Smooth muscle cell (in vitro differentiated cells): ENCODE results near the gene YTHDC1. TPM values are rescaled to one million over a fixed set of nuclear protein-coding genes. Genes with fewer than 3 reads are reported as not detected.

Source experiments
- DNase-seq: peaks from one replicate; lab custom pipeline; 2025; ENCODE audit not compliant: unreplicated experiment; lab: John Stamatoyannopoulos, UW
- H2AFZ ChIP-seq: fragments of 200-600 bp; sonication (generic); 2 replicates; pipeline ENCODE4 v1.6.0; 2016; ENCODE audit warnings: antibody characterized with exemption, low read depth, mild to moderate bottlenecking
- H3F3A ChIP-seq: fragments of 200-600 bp; sonication (generic); 2 replicates; pipeline ENCODE4 v1.6.0; 2017; ENCODE audit warnings: antibody characterized with exemption, low read depth
- H3K27ac ChIP-seq: fragments of 200-600 bp; sonication (generic); 2 replicates; pipeline ENCODE4 v1.5.1; 2016; ENCODE audit warnings: low read depth, mild to moderate bottlenecking
- H3K27me3 ChIP-seq: fragments of 200-600 bp; sonication (generic); 2 replicates; pipeline ENCODE4 v1.6.1; 2016; ENCODE audit warnings: low read depth, mild to moderate bottlenecking
- H3K36me3 ChIP-seq: fragments of 200-600 bp; sonication (generic); 2 replicates; pipeline ENCODE4 v1.5.1; 2016; ENCODE audit warnings: low read depth
- H3K4me1 ChIP-seq: fragments of 200-600 bp; sonication (generic); 2 replicates; pipeline ENCODE4 v1.5.1; 2016; ENCODE audit warnings: low read depth
- H3K4me2 ChIP-seq: fragments of 200-600 bp; sonication (generic); 2 replicates; pipeline ENCODE4 v1.6.0; 2016; ENCODE audit warnings: mild to moderate bottlenecking
- H3K4me3 ChIP-seq: fragments of 200-600 bp; sonication (generic); 2 replicates; pipeline ENCODE4 v1.5.1; 2016; ENCODE audit warnings: mild to moderate bottlenecking
- H3K79me2 ChIP-seq: fragments of 200-600 bp; sonication (generic); 2 replicates; pipeline ENCODE4 v1.6.0; 2016; ENCODE audit warnings: low read depth, mild to moderate bottlenecking
- H3K9ac ChIP-seq: fragments of 200-600 bp; sonication (generic); 2 replicates; pipeline ENCODE4 v1.6.0; 2016; ENCODE audit warnings: low read depth
- H3K9me3 ChIP-seq: fragments of 200-600 bp; sonication (generic); replicated peaks from 2 replicates; pipeline ENCODE4 v1.5.1; 2016; ENCODE audit warnings: low read depth
- H4K20me1 ChIP-seq: fragments of 200-600 bp; sonication (generic); 2 replicates; pipeline ENCODE4 v1.6.0; 2016; ENCODE audit warnings: low read depth
- WGBS: methylation state at CpG from one replicate; pipeline ENCODE4 v1.1.7; 2016; ENCODE audit warnings: low lambda C conversion rate; 5-methylcytosine and 5-hydroxymethylcytosine counted together
- polyA plus RNA-seq: library from polyadenylated mRNA; unstranded; fragments of >200 nt; fragmentation: Nextera tagmentation; extraction: Ambion mirVana; gene quantifications from 2 replicates; pipeline ENCODE4 v1.2.1, GENCODE V29; 2016
- total RNA-seq: library from RNA; depleted of rRNA; stranded (reverse); fragments of >200 nt; gene quantifications from 2 replicates; pipeline ENCODE4 v1.2.3, GENCODE V29; 2014
- TF ChIP-seq, protein P1 (sequence below): fragments of 200-600 bp; sonication (generic); IDR thresholded peaks from 2 replicates; pipeline ENCODE4 v1.5.1; 2017; ENCODE audit warnings: borderline replicate concordance, mild to moderate bottlenecking, antibody characterized with exemption; ENCODE audit not compliant: insufficient read depth, poor library complexity, severe bottlenecking

Gene YTHDC1
- total and polyA plus RNA-seq, 2 experiments from 2014 or later: 34.3 to 59.1 TPM

DNA sequence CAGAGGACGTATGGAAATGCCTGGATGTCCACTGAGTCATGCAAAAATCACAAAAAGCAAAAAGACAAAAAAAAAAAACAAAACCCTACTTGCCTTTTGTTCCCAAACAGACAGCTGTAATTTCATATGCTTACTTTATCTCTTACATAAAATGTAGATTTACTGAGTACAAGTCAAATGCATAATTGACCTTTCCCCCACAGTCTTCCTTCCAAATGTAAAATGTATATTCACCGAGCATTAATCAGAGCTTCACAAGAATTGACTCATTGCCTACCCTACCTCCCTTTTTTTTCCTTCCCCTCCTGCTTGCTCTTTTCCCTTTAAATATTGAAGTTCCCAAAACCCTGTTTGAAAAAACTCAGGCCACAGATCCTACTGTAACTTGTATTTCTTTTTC is 71.9 kb downstream of the YTHDC1 start:
- WGBS: 86% methylated on average over 2 of the region's 2 CpGs
- no peak overlapping the region for H3K4me2 ChIP-seq
- DNase-seq: no peak
- no peaks in the 10 kb centered on the region for H3F3A ChIP-seq
- no peak overlapping the region for H2AFZ ChIP-seq
- H3K36me3 ChIP-seq: no peaks in the 10 kb centered on the region
- H4K20me1 ChIP-seq: no peaks in the 10 kb centered on the region
- no peaks in the 10 kb centered on the region for H3K27me3 ChIP-seq
- H3K9me3 ChIP-seq: no peaks in the 10 kb centered on the region
- no peak overlapping the region for H3K27ac ChIP-seq
- TF ChIP-seq, protein P1, sequence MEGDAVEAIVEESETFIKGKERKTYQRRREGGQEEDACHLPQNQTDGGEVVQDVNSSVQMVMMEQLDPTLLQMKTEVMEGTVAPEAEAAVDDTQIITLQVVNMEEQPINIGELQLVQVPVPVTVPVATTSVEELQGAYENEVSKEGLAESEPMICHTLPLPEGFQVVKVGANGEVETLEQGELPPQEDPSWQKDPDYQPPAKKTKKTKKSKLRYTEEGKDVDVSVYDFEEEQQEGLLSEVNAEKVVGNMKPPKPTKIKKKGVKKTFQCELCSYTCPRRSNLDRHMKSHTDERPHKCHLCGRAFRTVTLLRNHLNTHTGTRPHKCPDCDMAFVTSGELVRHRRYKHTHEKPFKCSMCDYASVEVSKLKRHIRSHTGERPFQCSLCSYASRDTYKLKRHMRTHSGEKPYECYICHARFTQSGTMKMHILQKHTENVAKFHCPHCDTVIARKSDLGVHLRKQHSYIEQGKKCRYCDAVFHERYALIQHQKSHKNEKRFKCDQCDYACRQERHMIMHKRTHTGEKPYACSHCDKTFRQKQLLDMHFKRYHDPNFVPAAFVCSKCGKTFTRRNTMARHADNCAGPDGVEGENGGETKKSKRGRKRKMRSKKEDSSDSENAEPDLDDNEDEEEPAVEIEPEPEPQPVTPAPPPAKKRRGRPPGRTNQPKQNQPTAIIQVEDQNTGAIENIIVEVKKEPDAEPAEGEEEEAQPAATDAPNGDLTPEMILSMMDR: no peak
- H3K4me3 ChIP-seq: no peak overlapping the region
- no peak overlapping the region for H3K9ac ChIP-seq
- no peaks in the 10 kb centered on the region for H3K79me2 ChIP-seq
- H3K4me1 ChIP-seq: no peaks in the 10 kb centered on the region

DNA sequence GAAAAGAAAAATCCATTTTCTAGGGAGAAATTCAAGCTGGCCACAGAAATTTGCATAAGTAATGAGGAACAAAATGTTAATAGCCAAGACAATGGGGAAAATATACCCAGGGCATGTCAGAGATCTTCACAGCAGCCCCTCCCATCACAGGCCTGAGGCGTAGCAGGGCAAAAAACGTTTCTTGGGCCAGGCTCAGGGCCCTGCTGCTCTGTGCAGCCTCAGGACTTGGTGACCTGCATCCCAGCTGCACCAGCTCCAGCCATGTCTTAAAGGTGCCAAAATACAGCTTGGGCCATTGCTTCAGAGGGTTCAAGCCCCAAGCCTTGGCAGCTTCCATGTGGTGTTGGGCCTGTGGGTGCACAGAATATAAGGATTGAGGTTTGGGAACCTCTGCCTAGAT is 72.3 kb downstream of the YTHDC1 start:
- TF ChIP-seq, protein P1: no peak
- no peaks in the 10 kb centered on the region for H4K20me1 ChIP-seq
- H3K9me3 ChIP-seq: no peaks in the 10 kb centered on the region
- H3K27me3 ChIP-seq: no peaks in the 10 kb centered on the region
- H3K9ac ChIP-seq: no peak overlapping the region
- WGBS: 59% methylated on average over 2 of the region's 2 CpGs
- no peak for DNase-seq
- H3K4me1 ChIP-seq: peaks cover 3% of the 10 kb centered on the region
- no peaks in the 10 kb centered on the region for H3F3A ChIP-seq
- no peaks in the 10 kb centered on the region for H3K79me2 ChIP-seq
- H3K4me3 ChIP-seq: no peak overlapping the region
- no peak overlapping the region for H3K4me2 ChIP-seq
- H3K27ac ChIP-seq: no peak overlapping the region
- no peak overlapping the region for H2AFZ ChIP-seq
- no peaks in the 10 kb centered on the region for H3K36me3 ChIP-seq

DNA sequence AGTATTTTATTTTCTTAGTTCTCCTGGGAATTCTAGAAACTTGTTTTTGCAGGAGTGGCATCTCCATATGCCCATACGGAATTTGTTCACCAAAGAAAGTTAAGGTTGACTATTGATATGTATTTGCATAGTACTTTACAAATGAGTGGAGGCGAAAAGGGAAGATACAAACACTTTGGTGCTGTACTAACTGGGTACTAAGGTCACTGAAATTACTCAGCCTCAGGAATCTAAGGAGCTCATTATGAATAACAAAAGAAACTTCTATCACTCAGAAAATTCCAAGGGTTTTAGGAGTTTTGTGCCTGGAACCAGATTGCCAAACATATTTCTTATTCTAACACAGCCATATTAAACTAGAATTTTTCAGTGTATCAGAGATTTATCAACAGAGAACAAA is 77.0 kb downstream of the YTHDC1 start:
- WGBS: 76% methylated on average over 2 of the region's 2 CpGs
- peaks cover 7% of the 10 kb centered on the region for H3K4me1 ChIP-seq
- H3K79me2 ChIP-seq: no peaks in the 10 kb centered on the region
- H3K27me3 ChIP-seq: no peaks in the 10 kb centered on the region
- no peaks in the 10 kb centered on the region for H3K9me3 ChIP-seq
- no peak overlapping the region for H3K9ac ChIP-seq
- H4K20me1 ChIP-seq: no peaks in the 10 kb centered on the region
- H3F3A ChIP-seq: no peaks in the 10 kb centered on the region
- H3K27ac ChIP-seq: no peak overlapping the region
- H2AFZ ChIP-seq: peak overlapping the region; percentile 97
- peak overlapping the region; percentile 89 for H3K4me2 ChIP-seq
- TF ChIP-seq, protein P1: no peak
- no peaks in the 10 kb centered on the region for H3K36me3 ChIP-seq
- no peak for DNase-seq
- H3K4me3 ChIP-seq: peak overlapping the region; percentile 67

DNA sequence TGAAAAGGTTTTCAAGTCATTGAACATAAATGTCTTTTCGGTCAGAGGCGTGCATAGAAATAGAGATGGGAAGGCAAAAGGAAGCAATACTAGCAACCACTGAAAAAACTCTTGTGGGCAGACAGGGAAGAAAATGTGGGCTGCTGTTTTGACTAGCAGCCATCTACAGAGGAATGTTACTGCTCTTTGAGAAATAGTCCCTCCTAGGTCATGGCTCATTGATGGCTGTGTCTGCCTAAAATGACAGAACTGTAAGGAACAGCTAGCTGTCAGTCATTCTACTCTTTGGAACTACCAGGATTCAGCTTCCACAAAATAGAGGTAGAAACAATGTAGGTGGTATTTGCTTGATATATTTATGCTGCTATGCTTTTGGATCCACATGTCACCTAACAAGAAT is 77.5 kb downstream of the YTHDC1 start:
- TF ChIP-seq, protein P1: no peak
- Histone ChIP-seq H3K79me2 (no peaks in the 10 kb centered on the region), H3K4me3 (peak overlapping the region; percentile 67), H4K20me1 (no peaks in the 10 kb centered on the region), H3K9ac (peak overlapping the region; percentile 70), H3F3A (no peaks in the 10 kb centered on the region), H3K27ac (peak overlapping the region; percentile 40), H2AFZ (peak overlapping the region; percentile 97), H3K4me1 (peaks cover 7% of the 10 kb centered on the region), H3K4me2 (peak overlapping the region; percentile 89), H3K9me3 (no peaks in the 10 kb centered on the region), H3K36me3 (no peaks in the 10 kb centered on the region), H3K27me3 (no peaks in the 10 kb centered on the region)
- WGBS: 15% methylated on average over 2 of the region's 2 CpGs
- no peak for DNase-seq
